HG03108 (cell line): ENCODE results near the gene FAM118A.
"Not testable (repeated sequence)": the region's sequence is repeated elsewhere in the genome, so short reads cannot be mapped to it uniquely, and the experiment has no call there.

Experiments
- ATAC-seq: cut with Tn5 transposase; IDR thresholded peaks from one replicate; pipeline ENCODE4 v1.9.1; 2021; ENCODE audit warnings: moderate library complexity; ENCODE audit not compliant: unreplicated experiment

FAM118A gene

GRCh38 chr22:45308957-45309421, 745 bp upstream of the FAM118A start:
- ATAC-seq: no peak

- ATAC-seq: no peak
These were observed 720 bp downstream of the FAM118A start for GRCh38 chr22:45310331-45310976.

- no peak for ATAC-seq
These were observed 1.3 kb downstream of the FAM118A start for GRCh38 chr22:45310977-45311531.

- ATAC-seq: no peak
These were observed 2.7 kb downstream of the FAM118A start for GRCh38 chr22:45312415-45312814.

GRCh38 chr22:45312856-45313255, 3.1 kb downstream of the FAM118A start:
- no peak for ATAC-seq

- ATAC-seq: no peak
These were observed 4.5 kb downstream of the FAM118A start for GRCh38 chr22:45314054-45314721.

GRCh38 chr22:45314786-45315185, 5.1 kb downstream of the FAM118A start:
- ATAC-seq: no peak

- no peak for ATAC-seq
These were observed 7.2 kb downstream of the FAM118A start for GRCh38 chr22:45316796-45317526.

GRCh38 chr22:45317551-45318167, 7.9 kb downstream of the FAM118A start:
- ATAC-seq: no peak

- ATAC-seq: no peak
These were observed 8.4 kb downstream of the FAM118A start for GRCh38 chr22:45318168-45318557.

GRCh38 chr22:45318558-45319323, 9.0 kb downstream of the FAM118A start:
- ATAC-seq: no peak

GRCh38 chr22:45319324-45319685, 9.6 kb downstream of the FAM118A start:
- ATAC-seq: no peak

GRCh38 chr22:45320357-45320976, 10.7 kb downstream of the FAM118A start:
- ATAC-seq: no peak

- no peak for ATAC-seq
These were observed 12.1 kb downstream of the FAM118A start for GRCh38 chr22:45321827-45322226.

GRCh38 chr22:45322873-45323525, 13.3 kb downstream of the FAM118A start:
- no peak for ATAC-seq

- ATAC-seq: no peak
These were observed 14.0 kb downstream of the FAM118A start for GRCh38 chr22:45323695-45324094.

- no peak for ATAC-seq
These were observed 14.6 kb downstream of the FAM118A start for GRCh38 chr22:45324311-45324711.

GRCh38 chr22:45328261-45328660, 18.5 kb downstream of the FAM118A start:
- ATAC-seq: not testable (repeated sequence)

GRCh38 chr22:45328822-45329529, 19.2 kb downstream of the FAM118A start:
- no peak for ATAC-seq
